Spleen (tissue), 7 donors: ENCODE measurements around the gene RRP12.

Experiments
- CTCF ChIP-seq, 11 experiments: fragments of 200-600 bp in 7 of 11; fragments of 450-650 bp in 4 of 11; sonication (generic) in 4 of 11; IDR thresholded peaks in 8 of 11; conservative IDR thresholded peaks in 3 of 11; 1 replicate in 7 of 11; 2 replicates in 4 of 11; pipeline versions ENCODE4 v1.4.0 to v1.8.0; 2016 to 2021; ENCODE audit warnings: antibody characterized with exemption in 11 of 11, inconsistent platforms in 4 of 11, mild to moderate bottlenecking in 1 of 11
- POLR2A ChIP-seq, 3 donors: fragments of 450-650 bp; IDR thresholded peaks; one replicate each; pipeline ENCODE4 v1.5.1; 2017; ENCODE audit warnings: antibody characterized with exemption in 3 of 3, mild to moderate bottlenecking in 1 of 3
- donor health status: DM: no; HTN: no; CAD: no; lungs with moderate emphysema.
- donor health status: DM: no; HTN: no; CAD: no.
- donor health status: DM: no; HTN: no; CAD: no.

- TF ChIP-seq CTCF (IDR thresholded peaks at IDR 0.05 in 8 of 11, conservative IDR thresholded peaks at IDR 0.05 in 3 of 11) (no peak), POLR2A (IDR thresholded peaks at IDR 0.05) (no peak)
Observed at GRCh38 chr10:97401455-97401919, 347 bp upstream of the RRP12 start.
